H1 (cell line): Measurements from ENCODE around the gene TRIM44. TPM values are rescaled to one million over a fixed set of nuclear protein-coding genes. Genes with fewer than 3 reads are reported as not detected.

ENCODE experiments used
- CTCF ChIA-PET: fragments of 300-600 bp; sonication (Branson Sonifier 250); formaldehyde crosslinking; loops from one replicate; lab custom pipeline; 2021; ENCODE audit not compliant: partially characterized antibody; lab: Charles Lee
- POLR2A ChIA-PET: fragments of 300-600 bp; sonication (Branson Sonifier 250); formaldehyde crosslinking; loops from one replicate; lab custom pipeline; 2021; ENCODE audit warnings: inconsistent platforms; ENCODE audit not compliant: partially characterized antibody; lab: Charles Lee
- DNase-seq, 2 experiments: peaks; one replicate each; pipeline versions ENCODE4 v3.0.0 to v3.0.0-alpha.2; 2010 to 2022; ENCODE audit warnings: low spot score in 2 of 2, low read depth in 1 of 2, mixed read lengths in 1 of 2
- FAIRE-seq: peaks from 2 replicates; lab custom pipeline; 2011; peaks lifted over from hg19 to GRCh38; lab: Jason Lieb, UNC
- H2AFZ ChIP-seq: 2 replicates; pipeline ENCODE4 v1.8.1; 2012; ENCODE audit warnings: low read length, inconsistent platforms
- H2AK5ac ChIP-seq: 2 replicates; pipeline ENCODE4 v1.6.1; 2013; ENCODE audit warnings: low read depth, low read length
- H2BK120ac ChIP-seq: replicated peaks from 2 replicates; pipeline ENCODE3; 2013; ENCODE audit warnings: low read depth, low read length, inconsistent platforms
- H2BK12ac ChIP-seq: 2 replicates; pipeline ENCODE4 v1.6.1; 2013; ENCODE audit warnings: low read depth, low read length
- H2BK15ac ChIP-seq: 2 replicates; pipeline ENCODE4 v1.6.1; 2013; ENCODE audit warnings: low read length
- H2BK20ac ChIP-seq: 2 replicates; pipeline ENCODE4 v1.6.1; 2013; ENCODE audit warnings: low read length
- H2BK5ac ChIP-seq: 2 replicates; pipeline ENCODE4 v1.6.1; 2013; ENCODE audit warnings: low read depth, low read length
- H3K14ac ChIP-seq: 2 replicates; pipeline ENCODE4 v1.6.1; 2013; ENCODE audit warnings: inconsistent platforms; ENCODE audit not compliant: insufficient read length
- H3K18ac ChIP-seq: 2 replicates; pipeline ENCODE4 v1.6.1; 2013; ENCODE audit warnings: low read length; ENCODE audit errors: extremely low read depth
- H3K23ac ChIP-seq: 2 replicates; pipeline ENCODE4 v1.6.1; 2013; ENCODE audit warnings: inconsistent platforms; ENCODE audit not compliant: insufficient read length
- H3K23me2 ChIP-seq: 2 replicates; pipeline ENCODE4 v1.6.1; 2013; ENCODE audit warnings: low read depth, low read length
- H3K27ac ChIP-seq: 2 replicates; pipeline ENCODE4 v1.6.1; 2011; ENCODE audit warnings: low read depth, low read length, inconsistent platforms
- H3K27me3 ChIP-seq, 4 experiments: replicated peaks in 1 of 4; 1 replicate in 1 of 4; 2 replicates in 3 of 4; pipeline versions ENCODE4 v1.6.1 to v1.8.1; 2011 to 2013; ENCODE audit warnings: low read length in 3 of 4, mild to moderate bottlenecking in 3 of 4, inconsistent platforms in 2 of 4, mixed read lengths in 2 of 4, moderate library complexity in 1 of 4; ENCODE audit not compliant: control insufficient read depth in 3 of 4, insufficient read depth in 3 of 4; ENCODE audit errors: extremely low read depth in 1 of 4
- H3K36me3 ChIP-seq, 4 experiments: 2 replicates each; pipeline versions ENCODE4 v1.6.1 to v1.8.1; 2011 to 2013; ENCODE audit warnings: mild to moderate bottlenecking in 4 of 4, low read length in 3 of 4, moderate library complexity in 2 of 4, control low read depth in 1 of 4, inconsistent platforms in 1 of 4; ENCODE audit not compliant: insufficient read depth in 4 of 4, control insufficient read depth in 2 of 4
- H3K4ac ChIP-seq: replicated peaks from 2 replicates; pipeline ENCODE3; 2013; ENCODE audit warnings: low read length, low read depth, mixed read lengths, inconsistent platforms; ENCODE audit not compliant: insufficient read length
- H3K4me1 ChIP-seq, 4 experiments: replicated peaks in 1 of 4; 1 replicate in 1 of 4; 2 replicates in 3 of 4; pipeline versions ENCODE4 v1.6.1 to v1.8.1; 2011 to 2013; ENCODE audit warnings: low read length in 3 of 4, inconsistent platforms in 2 of 4, mixed read lengths in 1 of 4; ENCODE audit not compliant: insufficient read depth in 4 of 4, control insufficient read depth in 3 of 4
- H3K4me2 ChIP-seq, 2 experiments: 2 replicates each; pipeline versions ENCODE4 v1.6.1 to v1.8.1; 2011 to 2013; ENCODE audit warnings: low read depth in 2 of 2, low read length in 2 of 2, control low read depth in 1 of 2, inconsistent platforms in 1 of 2, mild to moderate bottlenecking in 1 of 2; ENCODE audit not compliant: insufficient read depth in 1 of 2
- H3K4me3 ChIP-seq, 4 experiments: fragments of 200-600, 300-600 bp in 1 of 4; sonication (generic), shearing (Covaris generic), sonication (Bioruptor Twin) in 1 of 4; 2 replicates each; pipeline versions ENCODE4 v1.5.1 to v1.8.1; 2011 to 2016; ENCODE audit warnings: low read length in 4 of 4, low read depth in 3 of 4, control low read depth in 2 of 4, inconsistent platforms in 2 of 4, mild to moderate bottlenecking in 2 of 4, mixed read lengths in 1 of 4, moderate library complexity in 1 of 4; ENCODE audit not compliant: insufficient read depth in 2 of 4; ENCODE audit errors: extremely low read depth in 1 of 4
- H3K56ac ChIP-seq: replicated peaks from 2 replicates; pipeline ENCODE3; 2013; ENCODE audit warnings: low read depth, mild to moderate bottlenecking, mixed read lengths, low read length, inconsistent platforms; ENCODE audit not compliant: insufficient read length
- H3K79me1 ChIP-seq: 2 replicates; pipeline ENCODE4 v1.6.1; 2013; ENCODE audit warnings: low read depth, low read length, control low read depth
- H3K79me2 ChIP-seq, 2 experiments: 2 replicates each; pipeline versions ENCODE4 v1.6.1 to v1.8.1; 2012 to 2013; ENCODE audit warnings: low read length in 2 of 2, mild to moderate bottlenecking in 2 of 2, inconsistent platforms in 1 of 2; ENCODE audit not compliant: insufficient read depth in 2 of 2, control insufficient read depth in 1 of 2
- H3K9ac ChIP-seq, 4 experiments: replicated peaks in 1 of 4; 1 replicate in 1 of 4; 2 replicates in 3 of 4; pipeline versions ENCODE4 v1.6.1 to v1.8.1; 2011 to 2013; ENCODE audit warnings: low read depth in 3 of 4, low read length in 3 of 4, control low read depth in 2 of 4, mild to moderate bottlenecking in 2 of 4, moderate library complexity in 2 of 4, inconsistent platforms in 1 of 4; ENCODE audit errors: extremely low read depth in 1 of 4
- H3K9me3 ChIP-seq, 2 experiments: 2 replicates each; pipeline versions ENCODE4 v1.6.1 to v1.8.1; 2012 to 2013; ENCODE audit warnings: mild to moderate bottlenecking in 2 of 2, moderate library complexity in 2 of 2, control low read depth in 1 of 2, inconsistent platforms in 1 of 2, low read depth in 1 of 2, low read length in 1 of 2, mixed read lengths in 1 of 2; ENCODE audit not compliant: insufficient read depth in 2 of 2
- H4K20me1 ChIP-seq, 2 experiments: replicated peaks in 1 of 2; 2 replicates each; pipeline versions ENCODE3 to v1.8.1; 2011 to 2013; ENCODE audit warnings: inconsistent platforms in 2 of 2, low read length in 2 of 2, mild to moderate bottlenecking in 1 of 2; ENCODE audit not compliant: insufficient read depth in 2 of 2, control insufficient read depth in 1 of 2
- H4K5ac ChIP-seq: 2 replicates; pipeline ENCODE4 v1.6.1; 2013; ENCODE audit warnings: low read length, low read depth, mixed read lengths, inconsistent platforms; ENCODE audit not compliant: insufficient read length
- H4K8ac ChIP-seq: 2 replicates; pipeline ENCODE4 v1.8.0; 2013; ENCODE audit warnings: mild to moderate bottlenecking, moderate library complexity, low read length, inconsistent platforms; ENCODE audit not compliant: insufficient read depth; ENCODE audit errors: extremely low read depth
- H4K91ac ChIP-seq: replicated peaks from 2 replicates; pipeline ENCODE3; 2013; ENCODE audit warnings: low read length, mixed read lengths, inconsistent platforms; ENCODE audit not compliant: insufficient read length
- CHD2 ChIP-seq: IDR thresholded peaks from 2 replicates; pipeline ENCODE4 v1.6.1; 2012; ENCODE audit warnings: low read length, improper control_type of control experiment
- CTBP2 ChIP-seq: IDR thresholded peaks from 2 replicates; pipeline ENCODE4 v1.7.0; 2011; ENCODE audit warnings: borderline replicate concordance, mild to moderate bottlenecking, moderate library complexity, mixed read lengths, low read length; ENCODE audit not compliant: insufficient read depth, insufficient read length
- FOSL1 ChIP-seq: IDR thresholded peaks from 2 replicates; pipeline ENCODE4 v1.6.1; 2011; ENCODE audit warnings: mild to moderate bottlenecking, low read depth, low read length, moderate library complexity; ENCODE audit not compliant: insufficient read depth
- JUN ChIP-seq: IDR thresholded peaks from 2 replicates; pipeline ENCODE4 v1.6.1; 2011; ENCODE audit warnings: low read depth, mild to moderate bottlenecking, improper control_type of control experiment, low read length
- KDM4A ChIP-seq: IDR thresholded peaks from one replicate; pipeline ENCODE4 v1.7.1; 2012; ENCODE audit warnings: low read depth, mild to moderate bottlenecking, moderate library complexity, low read length, inconsistent platforms; ENCODE audit not compliant: severe bottlenecking
- POLR2A ChIP-seq, 2 experiments: IDR thresholded peaks; 1 replicate in 1 of 2; 2 replicates in 1 of 2; pipeline ENCODE4 v1.6.1; 2011; ENCODE audit warnings: low read depth in 2 of 2, low read length in 2 of 2, mild to moderate bottlenecking in 2 of 2; ENCODE audit errors: control extremely low read depth in 1 of 2
- SAP30 ChIP-seq: fragments of 300-600 bp; sonication (generic); IDR thresholded peaks from 2 replicates; pipeline ENCODE4 v1.7.1; 2012; ENCODE audit warnings: low read length, moderate library complexity, mild to moderate bottlenecking, inconsistent platforms; ENCODE audit not compliant: insufficient read depth, insufficient replicate concordance
- SIX5 ChIP-seq: IDR thresholded peaks from 2 replicates; pipeline ENCODE4 v1.6.1; 2011; ENCODE audit warnings: mild to moderate bottlenecking, low read depth, low read length
- SUZ12 ChIP-seq: fragments of 200-600 bp; sonication (generic); IDR thresholded peaks from 2 replicates; pipeline ENCODE4 v1.6.1; 2012; ENCODE audit warnings: mild to moderate bottlenecking, inconsistent platforms, low read length, moderate library complexity, mixed read lengths
- TBP ChIP-seq: IDR thresholded peaks from 2 replicates; pipeline ENCODE4 v1.6.1; 2011; ENCODE audit warnings: low read depth, low read length, improper control_type of control experiment
- WGBS, 2 experiments: shearing (Covaris generic) in 1 of 2; methylation state at CpG; one replicate each; pipeline versions ENCODE4 v1.1.6 to v1.1.7; 2013 to 2015; ENCODE audit warnings: low lambda C conversion rate in 2 of 2, mixed read lengths in 2 of 2, inconsistent platforms in 1 of 2, low coverage in 1 of 2, missing lambda C conversion rate in 1 of 2; ENCODE audit not compliant: insufficient replicate concordance in 2 of 2, insufficient coverage in 1 of 2, insufficient read length in 1 of 2; ENCODE audit errors: extremely low coverage in 1 of 2, missing lambda C conversion rate in 1 of 2; 5-methylcytosine and 5-hydroxymethylcytosine counted together
- polyA plus RNA-seq, 7 experiments: library from polyadenylated mRNA; depleted of rRNA in 3 of 7; stranded (reverse) in 5 of 7; unstranded in 2 of 7; fragments of >200 nt in 5 of 7; fragments of 200-250 nt in 2 of 7; gene quantifications; 1 replicate in 5 of 7; 2 replicates in 1 of 7; 4 replicates in 1 of 7; pipeline versions ENCODE4 v1.2.1 to v1.2.3, GENCODE V29; 2011 to 2013; ENCODE audit warnings: missing spikeins in 2 of 7, mixed read lengths in 2 of 7
- total RNA-seq: library from RNA; stranded (reverse); fragmentation: NEBNext Ultra II Directional; extraction: Animal tissue kit (Norgen Biotek cat#: 25700); gene quantifications from 2 replicates; pipeline ENCODE4 v1.2.1, GENCODE V29; 2021

The TRIM44 gene
- total and polyA plus RNA-seq, 2 of the 8 experiments (the other 6 are each of a cell fraction or from before 2014, with no cell fraction given): 13.9 to 34.4 TPM

GRCh38 chr11:35671396-35672127 is 9.0 kb downstream of the TRIM44 start:
- Histone ChIP-seq H3K27me3 (peaks cover 0 to 1% (median 0%) of the 10 kb centered on the region in 4 experiments; a peak in 1 of 7 replicates), H3K36me3 (no peaks in the 10 kb centered on the region; a peak in 1 of 8 replicates), H3K4me2 (no peak overlapping the region), H3K4ac (no peak overlapping the region), H2BK5ac (no peak overlapping the region), H3K56ac (no peak overlapping the region), H3K9ac (no peak overlapping the region), H4K5ac (no peak overlapping the region), H2BK120ac (no peak overlapping the region), H3K79me1 (peaks cover 5% of the 10 kb centered on the region; the same call in 1 of the 2 replicates), H4K91ac (no peak overlapping the region), H4K8ac (no peak overlapping the region), H4K20me1 (peaks cover 2 to 4% of the 10 kb centered on the region in 2 experiments), H3K4me3 (no peak overlapping the region), H3K23me2 (no peaks in the 10 kb centered on the region), H3K79me2 (peaks cover 0 to 58% of the 10 kb centered on the region in 2 experiments; a peak in 2 of 4 replicates), H2BK15ac (no peak overlapping the region), H3K9me3 (0 out of 4 replicates have a peak, but pooled peaks cover 0 to 4% of the 10 kb centered on the region in 2 experiments), H3K4me1 (no peaks in the 10 kb centered on the region), H3K23ac (no peak overlapping the region), H3K18ac (no peak overlapping the region), H2AFZ (no peak overlapping the region), H2BK20ac (no peak overlapping the region), H2BK12ac (no peak overlapping the region), H2AK5ac (no peak overlapping the region), H3K27ac (no peak overlapping the region), H3K14ac (no peak overlapping the region)
- CTCF ChIA-PET: interaction anchor here (0.9 kb wide), 1 partner anchor 398 kb away, joined by 3 read pairs; no protein-coding TSS in a partner anchor
- DNase-seq (no peak), FAIRE-seq (no peak)
- WGBS, 2 experiments: 90% methylated on average over 3 of the region's 3 CpGs; no CpG with 5 or more reads in 1 of the 2 experiments
- POLR2A ChIA-PET: no interaction called here
- TF ChIP-seq TBP (no peak), CTBP2 (no peak), SUZ12 (no peak), SAP30 (no peak), POLR2A (IDR thresholded peaks at IDR 0.05; ENCODE audit: control extremely low read depth in 1 of 2, low read depth in 2 of 2, low read length in 2 of 2) (no peak), CHD2 (no peak), JUN (no peak), SIX5 (no peak), FOSL1 (no peak), KDM4A (no peak)
